Smooth muscle cell (in vitro differentiated cells): ENCODE measurements around the gene PPP5C. TPM values are rescaled to one million over a fixed set of nuclear protein-coding genes. Genes with fewer than 3 reads are reported as not detected.

ENCODE experiments used
- DNase-seq: peaks from one replicate; lab custom pipeline; 2025; ENCODE audit not compliant: unreplicated experiment; lab: John Stamatoyannopoulos, UW
- H2AFZ ChIP-seq: fragments of 200-600 bp; sonication (generic); 2 replicates; pipeline ENCODE4 v1.6.0; 2016; ENCODE audit warnings: antibody characterized with exemption, low read depth, mild to moderate bottlenecking
- H3F3A ChIP-seq: fragments of 200-600 bp; sonication (generic); 2 replicates; pipeline ENCODE4 v1.6.0; 2017; ENCODE audit warnings: antibody characterized with exemption, low read depth
- H3K27ac ChIP-seq: fragments of 200-600 bp; sonication (generic); 2 replicates; pipeline ENCODE4 v1.5.1; 2016; ENCODE audit warnings: low read depth, mild to moderate bottlenecking
- H3K27me3 ChIP-seq: fragments of 200-600 bp; sonication (generic); 2 replicates; pipeline ENCODE4 v1.6.1; 2016; ENCODE audit warnings: low read depth, mild to moderate bottlenecking
- H3K36me3 ChIP-seq: fragments of 200-600 bp; sonication (generic); 2 replicates; pipeline ENCODE4 v1.5.1; 2016; ENCODE audit warnings: low read depth
- H3K4me1 ChIP-seq: fragments of 200-600 bp; sonication (generic); 2 replicates; pipeline ENCODE4 v1.5.1; 2016; ENCODE audit warnings: low read depth
- H3K4me2 ChIP-seq: fragments of 200-600 bp; sonication (generic); 2 replicates; pipeline ENCODE4 v1.6.0; 2016; ENCODE audit warnings: mild to moderate bottlenecking
- H3K4me3 ChIP-seq: fragments of 200-600 bp; sonication (generic); 2 replicates; pipeline ENCODE4 v1.5.1; 2016; ENCODE audit warnings: mild to moderate bottlenecking
- H3K79me2 ChIP-seq: fragments of 200-600 bp; sonication (generic); 2 replicates; pipeline ENCODE4 v1.6.0; 2016; ENCODE audit warnings: low read depth, mild to moderate bottlenecking
- H3K9ac ChIP-seq: fragments of 200-600 bp; sonication (generic); 2 replicates; pipeline ENCODE4 v1.6.0; 2016; ENCODE audit warnings: low read depth
- H3K9me3 ChIP-seq: fragments of 200-600 bp; sonication (generic); replicated peaks from 2 replicates; pipeline ENCODE4 v1.5.1; 2016; ENCODE audit warnings: low read depth
- H4K20me1 ChIP-seq: fragments of 200-600 bp; sonication (generic); 2 replicates; pipeline ENCODE4 v1.6.0; 2016; ENCODE audit warnings: low read depth
- CTCF ChIP-seq: fragments of 200-600 bp; sonication (generic); IDR thresholded peaks from 2 replicates; pipeline ENCODE4 v1.5.1; 2017; ENCODE audit warnings: borderline replicate concordance, mild to moderate bottlenecking, antibody characterized with exemption; ENCODE audit not compliant: insufficient read depth, poor library complexity, severe bottlenecking
- WGBS: methylation state at CpG from one replicate; pipeline ENCODE4 v1.1.7; 2016; ENCODE audit warnings: low lambda C conversion rate; 5-methylcytosine and 5-hydroxymethylcytosine counted together
- polyA plus RNA-seq: library from polyadenylated mRNA; unstranded; fragments of >200 nt; fragmentation: Nextera tagmentation; extraction: Ambion mirVana; gene quantifications from 2 replicates; pipeline ENCODE4 v1.2.1, GENCODE V29; 2016
- total RNA-seq: library from RNA; depleted of rRNA; stranded (reverse); fragments of >200 nt; gene quantifications from 2 replicates; pipeline ENCODE4 v1.2.3, GENCODE V29; 2014

The PPP5C gene
- total and polyA plus RNA-seq, 2 experiments from 2014 or later: 44.9 to 57.7 TPM

GRCh38 chr19:46422344-46422743 lies 75.5 kb downstream of the PPP5C start:
- no peaks in the 10 kb centered on the region for H3K4me1 ChIP-seq
- no peak overlapping the region for H3K9ac ChIP-seq
- no peaks in the 10 kb centered on the region for H4K20me1 ChIP-seq
- H3F3A ChIP-seq: no peaks in the 10 kb centered on the region
- H3K4me3 ChIP-seq: no peak overlapping the region
- H2AFZ ChIP-seq: no peak overlapping the region
- H3K9me3 ChIP-seq: no peaks in the 10 kb centered on the region
- DNase-seq: no peak
- 89% methylated on average over 2 of the region's 2 CpGs for WGBS
- no peak overlapping the region for H3K27ac ChIP-seq
- no peak overlapping the region for H3K4me2 ChIP-seq
- no peaks in the 10 kb centered on the region for H3K27me3 ChIP-seq
- H3K36me3 ChIP-seq: no peaks in the 10 kb centered on the region
- no peak for TF ChIP-seq CTCF
- no peaks in the 10 kb centered on the region for H3K79me2 ChIP-seq

- no peak overlapping the region for H3K9ac ChIP-seq
- no peak overlapping the region for H3K4me2 ChIP-seq
- no peaks in the 10 kb centered on the region for H4K20me1 ChIP-seq
- WGBS: 27% methylated on average over 5 of the region's 5 CpGs
- no peaks in the 10 kb centered on the region for H3F3A ChIP-seq
- no peaks in the 10 kb centered on the region for H3K4me1 ChIP-seq
- H3K27me3 ChIP-seq: peaks cover 5% of the 10 kb centered on the region
- TF ChIP-seq CTCF: no peak
- H3K79me2 ChIP-seq: no peaks in the 10 kb centered on the region
- no peak for DNase-seq
- no peaks in the 10 kb centered on the region for H3K36me3 ChIP-seq
- peak overlapping the region; percentile 31 for H3K27ac ChIP-seq
- H3K9me3 ChIP-seq: no peaks in the 10 kb centered on the region
- no peak overlapping the region for H3K4me3 ChIP-seq
- no peak overlapping the region for H2AFZ ChIP-seq
These were observed 76.3 kb downstream of the PPP5C start for GRCh38 chr19:46423188-46423587.

DNA sequence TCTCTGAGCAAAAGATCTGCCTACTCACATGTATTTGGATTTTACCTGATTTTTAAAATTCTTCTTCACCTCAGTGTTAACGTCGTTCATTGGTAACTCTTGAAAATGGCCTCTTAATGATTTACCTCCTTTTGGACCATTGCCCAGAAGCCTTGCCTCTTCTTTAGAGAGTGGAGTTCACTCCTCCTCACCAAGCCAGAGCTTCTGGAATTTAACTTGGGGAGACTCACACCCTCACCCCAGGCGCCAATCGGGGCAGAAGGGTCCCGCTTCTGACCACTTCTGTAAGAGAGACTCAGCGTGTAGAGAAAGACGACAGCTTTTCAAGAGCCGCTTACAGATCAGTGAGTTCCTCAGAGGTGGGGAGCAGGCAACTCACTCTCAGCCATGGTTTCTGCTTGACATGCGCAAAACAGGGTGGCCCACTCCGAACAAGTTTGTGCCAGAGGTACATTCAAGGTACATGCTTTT lies 79.2 kb downstream of the PPP5C start:
- H3K27me3 ChIP-seq: peaks cover 19% of the 10 kb centered on the region
- no peak overlapping the region for H3K9ac ChIP-seq
- WGBS: 32% methylated on average over 10 of the region's 10 CpGs
- H3K36me3 ChIP-seq: no peaks in the 10 kb centered on the region
- peaks cover 4% of the 10 kb centered on the region for H3K4me1 ChIP-seq
- no peaks in the 10 kb centered on the region for H3K79me2 ChIP-seq
- peak overlapping the region; percentile 93 for H2AFZ ChIP-seq
- H3K4me3 ChIP-seq: peak overlapping the region; percentile 49
- no peak for TF ChIP-seq CTCF
- H3F3A ChIP-seq: no peaks in the 10 kb centered on the region
- no peaks in the 10 kb centered on the region for H3K9me3 ChIP-seq
- H3K27ac ChIP-seq: peak overlapping the region; percentile 48
- H3K4me2 ChIP-seq: peak overlapping the region; percentile 88
- H4K20me1 ChIP-seq: no peaks in the 10 kb centered on the region
- DNase-seq: no peak

DNA sequence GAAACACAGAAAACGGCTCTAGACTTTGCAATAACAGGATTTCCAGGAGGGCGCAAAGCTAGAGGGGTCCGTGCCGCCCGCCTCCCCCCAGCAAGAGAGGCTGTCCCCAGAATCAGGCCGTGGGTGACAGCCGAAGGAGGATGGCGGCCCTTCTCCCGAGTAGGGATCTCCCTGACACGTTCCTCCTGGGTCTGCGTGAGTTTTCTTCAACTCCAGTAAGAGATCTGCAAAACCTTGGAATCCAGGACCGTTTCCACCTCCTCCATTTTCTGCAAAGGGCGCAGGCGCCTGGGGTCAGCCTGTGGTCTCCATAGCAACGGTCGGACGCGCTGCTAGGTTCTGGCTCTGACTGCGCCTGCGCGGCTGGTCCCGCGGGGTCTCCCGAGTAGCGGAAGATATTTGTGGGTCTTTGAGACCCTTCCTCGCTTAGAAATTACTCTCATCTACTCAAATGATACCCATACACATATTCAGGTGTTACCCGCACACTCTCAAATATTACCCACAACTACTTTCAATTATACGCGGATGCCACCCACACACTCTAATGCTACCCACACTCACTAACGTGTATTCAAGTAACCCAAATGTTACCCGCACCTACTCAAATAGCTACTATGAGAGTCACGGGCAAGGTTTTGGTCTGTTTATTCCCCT lies 79.7 kb downstream of the PPP5C start:
- WGBS: 9% methylated on average over 32 of the region's 32 CpGs
- Histone ChIP-seq H3K36me3 (no peaks in the 10 kb centered on the region), H3K27me3 (peaks cover 19% of the 10 kb centered on the region), H3K9me3 (no peaks in the 10 kb centered on the region), H3K4me1 (peaks cover 4% of the 10 kb centered on the region), H3K4me2 (peak overlapping the region; percentile 88), H3F3A (no peaks in the 10 kb centered on the region), H3K79me2 (no peaks in the 10 kb centered on the region), H2AFZ (peak overlapping the region; percentile 93), H3K4me3 (peak overlapping the region; percentile 49), H3K9ac (peak overlapping the region; percentile 40), H4K20me1 (no peaks in the 10 kb centered on the region), H3K27ac (peak overlapping the region; percentile 48)
- peak; percentile 56 for DNase-seq
- no peak for TF ChIP-seq CTCF
